ENCODE results near the gene FGF10. TPM values are rescaled to one million over a fixed set of nuclear protein-coding genes. Genes with fewer than 3 reads are reported as not detected.

The FGF10 gene
- total RNA-seq (ENCODE audit: low replicate concordance) = not detected in 2 replicates

GRCh38 chr5:44389090-44389822, at the start of gene FGF10:
Gene FGF10 (minus strand): TSS chr5:44389420. CDS start chr5:44388682, 738 bp downstream.

